Activated CD8-positive, alpha-beta memory T cell treated with anti-CD3 and anti-CD28 coated beads, Interleukin-2, amount 50 U/mL, for 48 hours (primary cell): ENCODE measurements around the gene BCKDHA.
"Not testable (repeated sequence)": the region's sequence is repeated elsewhere in the genome, so short reads cannot be mapped to it uniquely, and the experiment has no call there.

Source experiments
- DNase-seq: peaks from one replicate; pipeline ENCODE4 v3.0.0-alpha.2; 2020

Gene BCKDHA

DNA sequence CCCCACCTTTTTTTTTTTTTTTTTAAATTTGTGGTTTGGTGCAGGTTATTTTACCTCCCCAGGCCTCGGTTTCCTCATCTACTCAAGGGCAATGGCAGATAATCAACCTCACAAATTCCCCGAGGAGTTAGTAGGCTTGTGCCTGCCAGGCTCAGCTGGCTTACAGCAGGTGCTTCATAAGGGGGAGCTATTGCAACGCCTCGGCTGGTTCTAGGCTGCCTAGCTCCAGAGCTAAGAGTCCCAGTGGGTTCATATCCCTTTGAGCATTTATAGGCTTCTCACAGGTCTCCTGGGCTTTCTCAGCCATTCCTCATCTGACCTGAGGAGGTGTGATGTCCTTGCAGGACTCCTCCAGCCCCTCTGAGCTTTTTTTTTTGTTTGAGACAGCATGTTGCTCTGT lies 10.6 kb downstream of the BCKDHA start:
- no peak for DNase-seq

DNA sequence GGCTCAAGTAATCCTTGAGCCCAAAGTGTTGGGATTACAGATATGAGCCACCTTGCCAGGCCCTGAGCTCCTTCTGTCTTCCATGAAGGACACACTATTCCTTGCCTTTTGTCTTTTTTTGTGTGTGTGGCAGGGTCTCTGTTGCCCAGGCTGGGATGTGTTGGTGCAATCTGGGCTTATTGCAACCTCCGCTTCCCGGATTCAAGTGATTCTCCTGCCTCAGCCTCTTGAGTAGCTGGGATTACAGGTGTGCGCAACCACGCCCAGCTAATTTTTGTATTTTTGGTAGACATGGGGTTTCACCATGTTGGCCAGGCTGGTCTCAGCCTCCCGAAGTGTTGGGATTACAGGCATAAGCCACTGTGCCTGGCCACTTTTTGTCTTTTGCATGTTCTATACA lies 11.2 kb downstream of the BCKDHA start:
- DNase-seq = not testable (repeated sequence)

DNA sequence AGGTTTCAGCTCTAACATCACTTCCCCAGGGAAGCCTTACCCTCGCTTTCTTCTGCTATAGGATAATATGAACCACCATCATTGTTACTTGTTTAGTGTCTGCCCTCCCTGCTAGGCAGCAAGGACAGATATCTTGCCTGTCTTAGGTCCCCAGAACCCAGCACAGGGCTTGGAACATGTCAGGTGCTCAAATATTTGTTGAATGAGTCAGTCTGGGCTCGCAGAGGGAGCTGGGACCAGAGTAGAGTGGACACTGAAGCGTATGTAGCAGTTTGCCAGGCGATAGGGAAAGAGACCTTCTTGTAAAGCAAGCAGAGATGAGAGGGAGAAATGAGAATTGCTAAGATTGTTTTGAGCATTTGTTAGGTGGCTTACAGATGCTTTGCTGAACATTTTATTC lies 11.7 kb downstream of the BCKDHA start:
- no peak for DNase-seq

GRCh38 chr19:41410336-41411054 lies 12.9 kb downstream of the BCKDHA start:
- no peak for DNase-seq

DNA sequence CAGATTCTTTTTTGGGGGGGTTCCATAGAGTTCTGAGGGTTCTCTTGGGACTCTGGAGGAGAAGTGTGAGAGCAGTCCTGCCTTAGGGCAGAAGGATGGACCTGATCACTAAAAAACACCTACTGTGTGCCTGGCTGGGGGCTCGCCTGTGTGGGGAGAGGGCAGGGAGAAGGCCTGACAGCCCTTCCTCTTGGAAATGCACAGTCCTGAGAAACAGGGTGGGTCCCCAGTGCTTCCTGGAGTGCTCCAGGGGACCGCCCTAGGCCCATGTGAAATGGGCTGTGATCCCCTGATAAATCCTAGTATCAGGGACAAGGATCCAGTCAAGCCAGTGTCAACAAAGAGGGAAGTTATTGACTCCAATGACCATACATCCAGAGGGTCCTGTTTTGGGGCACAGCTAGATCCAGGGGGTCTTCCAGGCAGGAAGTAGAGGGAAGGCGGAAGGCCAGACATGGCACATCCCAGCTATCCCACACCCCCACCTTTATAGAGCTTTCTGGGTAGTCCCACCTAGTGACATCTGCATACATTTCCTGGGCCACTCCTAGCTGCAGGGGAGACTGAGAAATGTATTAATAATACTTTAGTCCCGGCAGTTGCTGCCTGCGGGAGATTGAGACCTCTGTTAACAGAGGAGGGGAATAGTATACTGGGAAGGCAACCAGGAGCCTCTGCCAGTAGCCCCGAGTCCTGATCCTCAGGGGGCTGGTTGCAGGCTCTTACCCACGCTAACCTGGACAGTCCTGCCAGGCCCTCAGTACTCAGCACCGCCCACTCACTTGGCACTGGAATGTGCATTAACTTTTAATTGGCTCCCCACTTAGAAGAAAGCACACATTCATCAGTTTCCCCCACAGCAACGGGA lies 13.7 kb downstream of the BCKDHA start:
- no peak for DNase-seq

DNA sequence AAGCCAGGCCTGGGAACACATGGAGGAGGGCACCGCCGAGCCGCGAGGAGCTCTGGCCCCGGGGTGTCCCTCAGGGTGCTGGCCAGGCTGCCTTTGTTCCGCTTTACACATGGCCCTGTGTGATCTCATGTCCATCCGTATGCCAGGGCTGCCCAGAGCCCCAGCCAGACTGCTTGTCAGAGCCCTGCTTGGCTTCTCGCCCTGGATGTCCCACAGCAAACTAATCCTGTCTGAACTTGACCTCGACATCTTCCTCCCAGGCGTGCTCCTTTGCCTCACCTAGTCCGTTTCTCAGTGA lies 14.3 kb downstream of the BCKDHA start:
- no peak for DNase-seq

DNA sequence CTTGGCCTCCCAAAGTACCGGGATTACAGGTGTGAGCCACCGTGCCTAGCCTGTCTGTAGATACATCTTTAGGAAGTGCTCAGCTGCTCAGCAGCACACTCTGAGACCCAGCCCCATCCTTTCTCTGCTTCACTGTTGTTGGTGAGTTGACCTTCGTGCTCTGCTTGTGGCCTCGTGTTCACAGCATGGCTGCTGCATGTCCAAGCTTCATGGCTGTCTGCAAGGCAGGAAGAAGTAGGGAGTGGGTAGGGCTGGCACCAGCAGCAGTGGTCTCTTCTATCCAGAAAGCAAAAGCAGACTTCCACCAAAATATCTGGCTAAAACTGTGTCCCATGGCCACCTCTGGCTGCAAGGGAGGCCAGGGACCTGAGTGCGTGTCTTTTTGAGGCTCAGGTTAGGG lies 15.3 kb downstream of the BCKDHA start:
- DNase-seq = no peak

DNA sequence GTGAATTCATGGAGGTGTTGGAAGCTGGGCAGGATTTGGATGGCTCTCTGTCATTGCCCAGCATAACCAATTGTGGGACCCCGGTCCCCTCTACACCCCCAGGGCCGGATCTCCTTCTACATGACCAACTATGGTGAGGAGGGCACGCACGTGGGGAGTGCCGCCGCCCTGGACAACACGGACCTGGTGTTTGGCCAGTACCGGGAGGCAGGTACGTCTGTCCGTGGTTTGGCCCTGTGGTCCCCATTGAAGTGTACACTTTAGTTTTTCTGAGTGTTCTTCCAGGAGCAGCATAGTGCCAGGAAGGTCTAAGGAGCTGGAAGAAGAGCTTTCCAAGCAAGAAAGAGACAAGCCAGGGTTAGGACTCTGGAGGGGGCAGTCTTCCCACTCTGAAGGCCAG lies 16.3 kb downstream of the BCKDHA start:
- DNase-seq = no peak

DNA sequence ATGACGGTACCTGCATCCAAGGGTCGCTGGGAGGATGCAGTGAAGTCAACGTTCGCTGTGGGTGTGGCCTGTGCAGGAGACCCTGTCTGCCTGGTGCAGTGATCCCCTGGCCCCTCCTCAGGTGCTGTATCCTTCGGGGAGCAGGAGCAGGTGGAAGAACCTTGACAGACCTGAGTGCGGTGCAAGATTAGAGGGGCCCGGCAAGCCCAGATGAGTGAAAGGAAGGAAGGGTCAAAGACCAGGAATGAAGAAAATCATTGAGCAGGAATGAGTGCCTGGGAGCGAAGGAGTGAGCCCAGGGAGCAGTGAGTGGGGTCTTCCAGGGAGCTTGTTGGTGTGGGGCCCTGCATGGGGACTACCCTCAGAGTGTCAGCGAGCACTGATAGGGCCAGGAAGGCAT lies 16.8 kb downstream of the BCKDHA start:
- DNase-seq = no peak

DNA sequence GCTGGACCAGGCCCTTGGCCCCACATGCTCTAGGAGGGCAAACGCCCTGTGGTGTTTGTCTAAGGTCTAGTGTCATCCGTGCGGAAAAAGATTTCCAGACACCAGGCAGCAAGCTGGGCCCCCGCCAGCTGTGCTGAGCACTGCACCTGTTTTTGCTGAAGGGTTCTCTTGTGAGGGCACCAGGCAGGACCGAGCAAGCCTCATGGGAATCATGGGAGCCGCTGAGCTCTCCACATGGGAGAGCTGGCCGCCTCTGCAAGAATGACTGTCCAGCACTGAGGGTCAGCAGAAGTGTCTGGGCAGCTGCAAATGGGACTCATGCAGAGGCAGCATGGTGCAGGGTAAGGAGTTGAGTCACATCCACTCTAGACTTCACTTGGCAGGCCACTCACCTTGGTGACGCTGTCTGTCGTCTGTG lies 17.5 kb downstream of the BCKDHA start:
- no peak for DNase-seq

- no peak for DNase-seq
Observed at GRCh38 chr19:41416194-41416674, 18.6 kb downstream of the BCKDHA start.

GRCh38 chr19:41420101-41420880 lies 22.7 kb downstream of the BCKDHA start:
- no peak for DNase-seq

DNA sequence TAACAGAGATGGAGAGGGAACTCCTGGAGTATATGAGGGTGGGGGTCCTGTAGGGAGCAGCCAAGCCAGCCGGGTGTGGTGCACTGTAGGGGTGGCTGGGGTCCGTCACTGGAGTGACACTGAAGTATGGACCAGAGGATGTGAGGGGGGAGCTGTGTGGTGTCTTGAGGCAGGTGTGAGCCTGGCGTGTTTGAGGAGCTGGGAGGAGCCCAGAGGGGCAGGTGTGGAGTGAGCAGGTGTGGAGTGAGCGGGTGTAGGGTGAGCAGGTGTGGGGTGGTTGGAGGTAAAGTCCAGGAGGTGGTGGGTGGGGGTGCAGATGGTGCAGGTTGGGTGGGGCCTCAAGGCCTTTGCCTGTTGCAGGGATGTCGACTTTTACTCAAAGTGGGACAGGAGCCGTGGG lies 23.7 kb downstream of the BCKDHA start:
- DNase-seq = no peak

GRCh38 chr19:41421973-41422372 lies 24.4 kb downstream of the BCKDHA start:
- DNase-seq = no peak

DNA sequence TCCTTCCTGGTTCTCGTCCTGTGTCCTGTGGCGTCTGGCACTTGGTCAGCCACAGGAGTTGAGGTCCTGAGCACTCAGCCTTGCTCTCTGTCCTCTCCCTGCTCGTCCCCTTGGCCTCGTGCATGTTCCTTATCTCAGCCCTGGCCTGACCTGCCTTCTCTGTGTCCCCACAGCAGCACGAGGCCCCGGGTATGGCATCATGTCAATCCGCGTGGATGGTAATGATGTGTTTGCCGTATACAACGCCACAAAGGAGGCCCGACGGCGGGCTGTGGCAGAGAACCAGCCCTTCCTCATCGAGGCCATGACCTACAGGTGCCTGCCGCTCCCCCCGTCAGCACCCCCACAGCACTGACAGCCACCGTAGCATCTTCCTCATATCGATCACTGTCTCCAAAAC lies 24.8 kb downstream of the BCKDHA start:
- no peak for DNase-seq

GRCh38 chr19:41422955-41423354 lies 25.3 kb downstream of the BCKDHA start:
- DNase-seq = no peak

GRCh38 chr19:41424335-41425173 lies 26.9 kb downstream of the BCKDHA start:
- no peak for DNase-seq

DNA sequence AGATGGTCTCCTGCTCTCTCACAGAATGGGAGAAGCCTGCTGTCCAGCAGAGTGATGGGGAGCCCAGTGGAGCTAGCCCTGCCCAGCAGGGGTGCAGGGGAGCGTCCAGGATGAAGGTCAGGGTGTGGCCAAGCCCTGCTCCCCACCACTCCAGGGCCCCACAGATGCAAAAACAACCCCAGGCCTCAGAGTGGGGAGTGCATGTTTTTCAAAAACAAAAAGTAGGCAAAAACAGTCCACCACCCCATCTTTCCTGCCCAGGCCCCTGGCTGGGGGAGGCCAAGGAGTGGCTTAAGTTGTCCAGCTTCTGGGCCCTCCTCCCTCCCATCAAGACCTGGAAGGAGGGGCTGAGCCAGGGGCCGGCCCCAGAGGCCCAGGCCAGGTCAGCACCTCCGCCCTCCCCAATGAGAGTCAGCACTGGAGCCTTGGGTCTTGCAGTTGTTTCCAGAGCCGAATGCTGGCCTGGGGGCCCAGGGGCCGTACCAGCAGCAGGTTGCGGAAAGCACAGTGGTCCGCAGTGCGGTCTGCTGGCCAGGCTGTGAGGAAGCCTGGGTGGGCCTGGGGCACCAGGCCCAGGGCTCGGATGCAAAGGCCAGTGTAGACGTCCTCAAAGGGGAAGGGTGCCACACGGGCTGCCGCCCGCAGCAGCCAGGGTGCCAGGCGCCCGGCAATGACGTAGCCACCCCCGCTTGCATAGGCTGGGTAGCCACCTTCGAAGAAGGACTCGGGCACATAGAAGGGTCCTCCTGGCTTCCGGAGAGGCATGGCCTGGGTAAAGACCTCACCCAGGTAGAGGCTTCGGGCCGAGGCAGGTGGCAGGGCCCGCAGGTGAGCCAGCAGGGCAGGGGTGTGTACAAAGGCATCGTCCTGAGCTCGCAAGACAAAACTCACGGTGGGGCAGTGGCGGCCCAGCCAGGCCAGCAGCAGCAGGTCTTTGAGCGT lies 27.8 kb downstream of the BCKDHA start:
- DNase-seq = no peak

DNA sequence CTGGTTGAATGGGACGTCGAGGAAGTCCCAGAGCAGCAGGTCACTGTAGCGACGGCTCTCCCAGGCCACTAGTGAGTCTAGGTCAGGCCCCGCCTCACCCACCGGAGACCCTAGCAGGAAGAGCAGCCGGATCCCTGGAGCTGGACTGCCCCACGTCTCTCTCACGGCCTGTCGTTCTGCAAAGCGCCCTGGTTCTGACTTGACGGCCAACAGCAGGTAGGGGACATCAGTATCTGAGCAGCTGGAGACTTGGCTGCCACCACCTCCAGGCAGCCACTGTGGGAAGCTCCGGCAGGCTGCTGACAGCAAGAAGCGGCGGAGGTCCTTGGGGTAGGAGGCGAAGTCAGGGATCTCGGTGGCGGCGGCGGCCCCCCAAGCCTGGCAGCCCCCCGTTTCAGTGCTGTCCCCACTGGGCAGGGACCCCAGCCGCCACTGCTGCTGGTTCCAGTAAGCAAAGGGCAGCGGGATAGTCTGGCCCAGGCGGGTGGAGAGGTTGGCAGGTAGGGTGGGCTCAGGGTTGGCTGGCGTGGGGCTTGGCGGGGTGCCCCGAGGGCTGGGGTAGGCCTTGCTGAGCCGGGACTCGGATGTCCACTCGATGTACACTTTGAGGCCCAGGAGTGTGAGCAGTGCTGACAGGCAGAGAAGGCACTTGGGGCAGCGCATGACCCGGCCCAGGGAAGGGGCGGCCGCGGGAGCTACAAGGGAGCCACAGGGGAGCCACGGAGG lies 28.7 kb downstream of the BCKDHA start:
- DNase-seq = no peak

DNA sequence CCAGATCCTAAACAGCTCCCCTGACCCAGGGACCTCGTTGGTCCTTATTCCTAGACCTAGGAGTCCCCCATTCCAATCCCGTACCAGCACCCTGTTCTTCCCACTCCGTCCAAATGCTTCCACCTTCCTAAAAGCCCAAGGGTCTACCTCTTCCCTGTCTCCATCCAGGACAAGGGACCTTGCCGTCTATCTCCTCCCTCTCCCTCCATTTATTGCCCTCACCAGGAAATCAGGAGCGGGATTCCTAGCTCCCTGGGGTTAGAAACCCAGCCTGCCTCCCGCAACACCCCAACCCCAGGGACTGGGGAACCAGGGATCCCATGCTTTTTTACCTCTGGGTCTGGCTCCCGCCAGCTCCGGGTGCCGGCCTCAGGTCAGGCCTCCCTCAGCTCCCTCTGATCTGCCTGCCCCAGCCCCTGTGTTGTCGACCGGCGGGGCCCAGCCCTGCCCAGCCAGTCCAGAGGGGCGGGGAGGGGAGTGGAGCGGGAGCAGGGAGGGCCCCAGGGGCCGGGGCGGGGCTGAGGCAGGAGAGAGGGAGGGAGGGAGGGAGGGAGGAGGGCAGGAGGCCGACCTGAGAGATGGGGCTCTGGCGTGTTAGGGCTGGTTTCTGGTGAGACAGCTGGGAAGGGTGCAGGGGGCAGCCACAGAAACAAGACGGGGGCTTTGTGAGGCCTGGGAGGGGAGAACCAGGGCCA lies 29.5 kb downstream of the BCKDHA start, which contains the start of gene B3GNT8:
B3GNT8 (minus strand) TSS at position 423 of the 695 bp plus-strand sequence. CDS start 596 bp downstream, outside the sequence.
- DNase-seq = peak; percentile 72
